Spleen (tissue), 11 donors: ENCODE measurements around the gene TTN. TPM values are rescaled to one million over a fixed set of nuclear protein-coding genes. Genes with fewer than 3 reads are reported as not detected.

Experiments
- DNase-seq: peaks from one replicate; pipeline ENCODE4 v3.0.0-alpha.2; 2020
- H3K27ac ChIP-seq, 8 donors: fragments of 200-600 bp; sonication (generic) in 7 of 8; 1 replicate in 4 of 8; 2 replicates in 4 of 8; pipeline versions ENCODE4 v1.5.0 to v1.8.0; 2016 to 2021; ENCODE audit warnings: inconsistent platforms in 4 of 8, mild to moderate bottlenecking in 4 of 8, moderate library complexity in 1 of 8
- H3K27me3 ChIP-seq, 7 donors: fragments of 200-600 bp; sonication (generic) in 6 of 7; replicated peaks in 1 of 7; 1 replicate in 4 of 7; 2 replicates in 3 of 7; pipeline versions ENCODE4 v1.5.0 to v1.8.0; 2016 to 2021; ENCODE audit warnings: inconsistent platforms in 3 of 7, mild to moderate bottlenecking in 1 of 7
- H3K36me3 ChIP-seq, 6 donors: fragments of 200-600 bp; sonication (generic) in 5 of 6; 1 replicate in 4 of 6; 2 replicates in 2 of 6; pipeline versions ENCODE4 v1.5.0 to v1.8.0; 2016 to 2021; ENCODE audit warnings: inconsistent platforms in 2 of 6
- H3K4me1 ChIP-seq, 6 donors: fragments of 200-600 bp; sonication (generic) in 5 of 6; 1 replicate in 3 of 6; 2 replicates in 3 of 6; pipeline versions ENCODE4 v1.5.0 to v1.8.0; 2016 to 2021; ENCODE audit warnings: inconsistent platforms in 3 of 6
- H3K4me3 ChIP-seq, 8 donors: fragments of 200-600 bp; sonication (generic) in 7 of 8; 1 replicate in 4 of 8; 2 replicates in 4 of 8; pipeline versions ENCODE4 v1.5.0 to v1.8.0; 2016 to 2021; ENCODE audit warnings: inconsistent platforms in 4 of 8, mild to moderate bottlenecking in 4 of 8, moderate library complexity in 2 of 8
- H3K9me3 ChIP-seq, 8 donors: fragments of 200-600 bp; sonication (generic) in 7 of 8; 1 replicate in 4 of 8; 2 replicates in 4 of 8; pipeline versions ENCODE4 v1.5.0 to v1.8.0; 2016 to 2021; ENCODE audit warnings: inconsistent platforms in 4 of 8
- CTCF ChIP-seq, 11 experiments: fragments of 200-600 bp in 7 of 11; fragments of 450-650 bp in 4 of 11; sonication (generic) in 4 of 11; IDR thresholded peaks in 8 of 11; conservative IDR thresholded peaks in 3 of 11; 1 replicate in 7 of 11; 2 replicates in 4 of 11; pipeline versions ENCODE4 v1.4.0 to v1.8.0; 2016 to 2021; ENCODE audit warnings: antibody characterized with exemption in 11 of 11, inconsistent platforms in 4 of 11, mild to moderate bottlenecking in 1 of 11
- POLR2A ChIP-seq, 3 donors: fragments of 450-650 bp; IDR thresholded peaks; one replicate each; pipeline ENCODE4 v1.5.1; 2017; ENCODE audit warnings: antibody characterized with exemption in 3 of 3, mild to moderate bottlenecking in 1 of 3
- POLR2AphosphoS5 ChIP-seq, 3 donors: sonication (generic); formaldehyde crosslinking; IDR thresholded peaks; one replicate each; pipeline ENCODE4 v1.5.1; 2017; ENCODE audit warnings: antibody characterized with exemption in 3 of 3
- WGBS, 5 donors: extraction: QIAGEN DNeasy Blood & Tissue Kit in 3 of 5; methylation state at CpG; one replicate each; pipeline versions ENCODE4 v1.1.5 to v1.1.7; 2013 to 2018; 5-methylcytosine and 5-hydroxymethylcytosine counted together
- intact Hi-C: fragments of 100-400 bp; cut with DNase I; formaldehyde crosslinking; loops from one replicate; pipeline ENCODE4 v1.15.0; 2023; ENCODE audit warnings: low total_unique reads
- polyA plus RNA-seq, 3 donors: library from polyadenylated mRNA; stranded (reverse); fragments of 200-250 nt; gene quantifications; one replicate each; pipeline ENCODE4 v1.2.1, GENCODE V29; 2013
- total RNA-seq, 7 donors: library from RNA; depleted of rRNA in 3 of 7; stranded (reverse); fragments of >200 nt in 3 of 7; fragmentation: NEBNext Ultra II Directional in 4 of 7; extraction: Animal tissue kit (Norgen Biotek cat#: 25700) in 4 of 7; gene quantifications; one replicate each; pipeline versions ENCODE4 v1.1.0 to v1.2.1, GENCODE V29; 2016 to 2021
- donor health status: healthy with polysubstance abuse.
- donor health status: DM: no; HTN: no; CAD: no; lungs with moderate emphysema.
- donor health status: DM: no; HTN: no; CAD: no.
- donor health status: Bipolar disorder and iron deficiency.
- donor health status: healthy.
- donor health status: DM: no; HTN: no; CAD: no.
- donor health status: DM: yes; HTN: yes; CAD: no.

The TTN gene
- total and polyA plus RNA-seq, 10 donors = 0.23 to 28.5 (median 19.6) TPM

GRCh38 chr2:178776751-178777150 lies 30.5 kb downstream of the TTN start:
- no peaks in the 10 kb centered on the region for H3K4me1 ChIP-seq
- no peak for TF ChIP-seq CTCF (IDR thresholded peaks at IDR 0.05 in 8 of 11, conservative IDR thresholded peaks at IDR 0.05 in 3 of 11)
- no peak for TF ChIP-seq POLR2AphosphoS5 (IDR thresholded peaks at IDR 0.05)
- TF ChIP-seq POLR2A (IDR thresholded peaks at IDR 0.05) = no peak
- H3K27ac ChIP-seq = no peak overlapping the region
- 90 to 97% (median 94%) methylated on average over 4 of the region's 4 CpGs for WGBS, 5 donors
- no peak for DNase-seq
- H3K9me3 ChIP-seq = no peaks in the 10 kb centered on the region
- H3K4me3 ChIP-seq = no peak overlapping the region
- peaks cover 0 to 41% (median 7%) of the 10 kb centered on the region in 6 donors for H3K36me3 ChIP-seq
- intact Hi-C loops = no loop called here
- no peaks in the 10 kb centered on the region for H3K27me3 ChIP-seq

DNA sequence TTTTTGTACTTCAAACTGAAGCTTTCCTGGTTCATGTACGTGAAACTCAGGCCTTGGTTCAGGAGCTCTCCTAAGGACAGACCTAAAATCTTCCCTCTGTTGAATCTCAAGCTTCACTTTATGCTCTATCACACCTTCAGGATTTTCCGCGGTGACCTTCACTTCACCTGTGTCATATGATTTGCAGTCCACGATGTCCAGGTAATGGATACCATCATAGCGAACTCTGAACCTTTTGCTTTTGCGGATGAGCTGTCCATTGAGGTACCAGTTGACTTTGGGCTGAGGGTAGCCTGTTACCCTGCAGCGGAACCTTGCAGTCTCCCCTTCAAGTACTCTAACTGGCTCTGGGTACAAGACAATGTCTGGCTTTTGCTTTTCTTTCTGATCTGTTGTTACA lies 31.2 kb downstream of the TTN start:
- 93 to 96% (median 95%) methylated on average over 7 of the region's 7 CpGs for WGBS, 5 donors
- Histone ChIP-seq H3K4me3 (no peak overlapping the region), H3K27me3 (no peaks in the 10 kb centered on the region), H3K4me1 (no peaks in the 10 kb centered on the region), H3K27ac (no peak overlapping the region), H3K9me3 (no peaks in the 10 kb centered on the region), H3K36me3 (peaks cover 0 to 46% (median 7%) of the 10 kb centered on the region in 6 donors)
- DNase-seq = no peak
- intact Hi-C loops = no loop called here
- TF ChIP-seq POLR2A (IDR thresholded peaks at IDR 0.05) = no peak
- TF ChIP-seq CTCF (IDR thresholded peaks at IDR 0.05 in 8 of 11, conservative IDR thresholded peaks at IDR 0.05 in 3 of 11) = no peak
- TF ChIP-seq POLR2AphosphoS5 (IDR thresholded peaks at IDR 0.05) = no peak

DNA sequence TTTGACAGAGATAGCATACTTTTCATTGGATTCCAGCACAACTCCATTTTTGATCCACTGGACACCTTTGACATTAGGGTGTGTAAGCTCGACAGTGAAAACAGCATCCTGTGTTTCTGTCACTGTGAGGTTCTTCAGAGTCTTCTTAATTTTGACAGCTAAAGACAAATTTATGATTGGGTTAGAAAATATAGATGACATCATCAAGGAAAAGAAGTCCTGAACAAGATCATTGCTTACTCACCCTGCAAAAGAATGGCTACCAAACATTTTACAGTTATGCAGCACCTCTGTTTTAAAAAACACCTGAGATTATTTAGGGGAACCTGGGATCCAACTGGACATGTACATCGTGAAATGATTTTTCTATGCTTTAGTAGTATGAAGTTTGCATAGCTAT lies 36.7 kb downstream of the TTN start:
- no peaks in the 10 kb centered on the region for H3K4me1 ChIP-seq
- no peak overlapping the region for H3K4me3 ChIP-seq
- H3K27ac ChIP-seq = no peak overlapping the region
- no peaks in the 10 kb centered on the region for H3K27me3 ChIP-seq
- intact Hi-C loops = no loop called here
- DNase-seq = no peak
- TF ChIP-seq POLR2AphosphoS5 (IDR thresholded peaks at IDR 0.05) (no peak), POLR2A (IDR thresholded peaks at IDR 0.05) (no peak), CTCF (IDR thresholded peaks at IDR 0.05 in 8 of 11, conservative IDR thresholded peaks at IDR 0.05 in 3 of 11) (no peak)
- peaks cover 0 to 53% (median 6%) of the 10 kb centered on the region in 6 donors for H3K36me3 ChIP-seq
- H3K9me3 ChIP-seq = no peaks in the 10 kb centered on the region
- WGBS, 5 donors = 81 to 95% (median 89%) methylated on average over 2 of the region's 2 CpGs

GRCh38 chr2:178767094-178768060 lies 39.8 kb downstream of the TTN start:
- WGBS, 5 donors = 79 to 92% (median 85%) methylated on average over 11 of the region's 11 CpGs
- intact Hi-C loops = no loop called here
- H3K36me3 ChIP-seq = peaks cover 0 to 44% (median 9%) of the 10 kb centered on the region in 6 donors

More at GRCh38 chr2:178767094-178768060, 39.8 kb downstream of the TTN start:
- Histone ChIP-seq H3K27me3 (no peaks in the 10 kb centered on the region), H3K4me1 (no peaks in the 10 kb centered on the region), H3K4me3 (no peak overlapping the region), H3K27ac (no peak overlapping the region), H3K9me3 (no peaks in the 10 kb centered on the region)
- DNase-seq = no peak
- no peak for TF ChIP-seq POLR2AphosphoS5 (IDR thresholded peaks at IDR 0.05)
- TF ChIP-seq POLR2A (IDR thresholded peaks at IDR 0.05) = no peak
- TF ChIP-seq CTCF (IDR thresholded peaks at IDR 0.05 in 8 of 11, conservative IDR thresholded peaks at IDR 0.05 in 3 of 11) = no peak
